HFF-Myc (cell line): ENCODE data around the gene ANKLE2.
A peak's percentile ranks its signal among the peaks of the same experiment; 100 is the strongest.

Source experiments
- DNase-seq: peaks from one replicate; pipeline ENCODE4 v3.0.0-alpha.2; 2011; ENCODE audit warnings: low read depth; ENCODE audit errors: extremely low read depth
- H3K4me3 ChIP-seq: replicated peaks from 2 replicates; pipeline ENCODE4 v1.5.1; 2011; ENCODE audit warnings: low read depth, mild to moderate bottlenecking, control low read depth, low read length
- TF ChIP-seq, protein P1 (sequence below): IDR thresholded peaks from 2 replicates; pipeline ENCODE4 v1.5.1; 2012; ENCODE audit warnings: mild to moderate bottlenecking, low read depth, low read length, control low read depth; ENCODE audit errors: missing control alignments

The ANKLE2 gene

DNA sequence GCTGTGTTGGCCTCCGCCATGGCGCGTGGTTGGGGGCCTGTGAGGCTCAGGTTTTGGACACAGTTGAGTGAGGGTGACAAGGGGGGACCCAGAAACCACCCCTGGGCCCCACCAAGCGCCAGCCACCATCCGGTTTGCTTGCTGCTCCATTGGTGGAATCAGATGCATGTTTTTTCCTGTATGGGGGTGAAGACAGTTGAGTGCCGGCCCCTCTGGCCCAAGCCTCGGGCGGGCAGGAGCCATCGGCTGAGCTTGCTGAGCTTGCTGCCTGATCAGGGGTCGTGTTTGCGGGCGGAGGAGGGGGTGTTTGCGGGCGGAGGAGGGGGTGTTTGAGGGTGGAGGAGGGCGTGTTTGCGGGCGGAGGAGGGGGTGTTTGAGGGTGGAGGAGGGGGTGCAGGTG is 44.6 kb downstream of the ANKLE2 start:
- TF ChIP-seq, protein P1, sequence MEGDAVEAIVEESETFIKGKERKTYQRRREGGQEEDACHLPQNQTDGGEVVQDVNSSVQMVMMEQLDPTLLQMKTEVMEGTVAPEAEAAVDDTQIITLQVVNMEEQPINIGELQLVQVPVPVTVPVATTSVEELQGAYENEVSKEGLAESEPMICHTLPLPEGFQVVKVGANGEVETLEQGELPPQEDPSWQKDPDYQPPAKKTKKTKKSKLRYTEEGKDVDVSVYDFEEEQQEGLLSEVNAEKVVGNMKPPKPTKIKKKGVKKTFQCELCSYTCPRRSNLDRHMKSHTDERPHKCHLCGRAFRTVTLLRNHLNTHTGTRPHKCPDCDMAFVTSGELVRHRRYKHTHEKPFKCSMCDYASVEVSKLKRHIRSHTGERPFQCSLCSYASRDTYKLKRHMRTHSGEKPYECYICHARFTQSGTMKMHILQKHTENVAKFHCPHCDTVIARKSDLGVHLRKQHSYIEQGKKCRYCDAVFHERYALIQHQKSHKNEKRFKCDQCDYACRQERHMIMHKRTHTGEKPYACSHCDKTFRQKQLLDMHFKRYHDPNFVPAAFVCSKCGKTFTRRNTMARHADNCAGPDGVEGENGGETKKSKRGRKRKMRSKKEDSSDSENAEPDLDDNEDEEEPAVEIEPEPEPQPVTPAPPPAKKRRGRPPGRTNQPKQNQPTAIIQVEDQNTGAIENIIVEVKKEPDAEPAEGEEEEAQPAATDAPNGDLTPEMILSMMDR, result no peak
- DNase-seq, result no peak
- no peak overlapping the region for H3K4me3 ChIP-seq

DNA sequence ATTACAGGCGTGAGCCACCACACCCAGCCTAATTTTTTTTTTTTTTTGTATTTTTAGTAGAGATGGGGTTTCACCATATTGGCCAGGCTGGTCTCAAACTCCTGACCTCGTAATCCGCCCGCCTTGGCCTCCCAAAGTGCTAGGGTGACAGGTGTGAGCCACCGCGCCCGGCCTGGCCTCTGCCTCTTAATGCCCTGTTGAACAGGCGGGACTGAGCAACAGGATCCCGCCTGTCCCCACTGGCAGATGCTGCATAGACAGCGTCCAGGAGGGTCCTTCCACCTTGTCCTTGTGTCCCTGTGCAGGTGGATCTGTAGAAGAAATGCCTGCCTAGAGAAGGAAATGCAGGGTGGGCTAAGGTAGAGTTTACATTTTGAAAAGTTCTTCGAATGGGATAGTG is 45.3 kb downstream of the ANKLE2 start:
- TF ChIP-seq, protein P1, result no peak
- H3K4me3 ChIP-seq, result no peak overlapping the region
- DNase-seq, result no peak

DNA sequence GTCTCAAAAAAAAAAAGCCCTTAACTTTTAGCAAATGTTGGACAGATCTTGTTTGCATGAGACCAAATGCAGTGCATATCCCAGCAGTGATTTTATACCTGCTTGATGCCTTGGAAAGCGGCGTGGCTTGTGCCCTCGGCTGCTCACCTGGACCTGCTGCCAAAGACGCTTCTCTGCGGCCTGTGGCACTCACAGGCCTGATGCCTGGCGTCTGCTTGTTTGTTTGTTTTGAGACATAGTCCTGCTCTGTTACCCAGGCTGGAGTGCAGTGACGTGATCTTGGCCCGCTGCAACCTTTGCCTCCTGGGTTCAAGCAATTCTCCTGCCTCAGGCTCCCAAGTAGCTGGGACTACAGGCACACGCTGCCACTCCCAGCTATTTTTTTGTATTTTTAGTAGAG is 45.8 kb downstream of the ANKLE2 start:
- H3K4me3 ChIP-seq, result no peak overlapping the region
- no peak for DNase-seq
- TF ChIP-seq, protein P1, result no peak

GRCh38 chr12:132713123-132713522 is 48.5 kb downstream of the ANKLE2 start:
- TF ChIP-seq, protein P1, result no peak
- DNase-seq, result no peak
- H3K4me3 ChIP-seq, result no peak overlapping the region

DNA sequence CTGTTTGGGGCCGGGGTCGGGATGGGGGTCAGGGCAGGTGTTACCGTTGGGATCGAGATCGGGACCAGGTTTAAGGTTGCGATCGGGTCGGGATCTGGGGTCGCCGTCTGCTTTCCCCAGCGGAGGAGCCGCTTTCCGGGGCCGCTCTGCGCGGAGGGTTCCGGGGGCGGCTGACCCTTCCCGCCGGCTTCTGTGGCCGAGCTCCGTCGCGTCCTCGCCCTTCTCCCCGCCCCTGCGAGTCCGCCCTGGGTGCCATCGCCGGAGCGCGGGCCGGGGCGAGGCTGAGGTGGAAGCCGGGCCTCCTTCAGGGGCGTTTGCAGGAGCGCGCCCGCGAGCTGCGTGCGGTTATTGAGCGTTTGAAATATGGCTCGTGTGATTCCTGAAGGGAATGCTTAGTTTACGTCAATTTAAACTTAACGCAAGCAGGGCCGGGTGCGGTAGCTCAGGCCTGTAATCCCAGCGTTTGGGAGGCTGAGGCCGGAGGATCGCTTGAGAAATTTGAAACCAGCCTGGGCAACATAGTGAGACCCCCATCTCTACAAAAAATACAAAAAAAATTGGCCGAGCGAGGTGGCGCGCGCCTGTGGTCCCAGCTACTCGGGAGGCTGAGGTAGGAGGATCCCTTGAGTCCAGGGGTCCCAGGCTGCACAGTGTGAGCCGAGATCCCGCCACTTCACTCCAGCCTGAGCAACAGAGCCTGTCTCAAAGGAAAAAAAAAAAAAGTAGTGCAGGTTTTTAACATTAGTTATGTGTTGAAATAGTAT is 50.4 kb downstream of the ANKLE2 start:
- no peak for DNase-seq
- TF ChIP-seq, protein P1, result no peak
- H3K4me3 ChIP-seq, result peak overlapping the region; percentile 90

- peak within 1 kb of the TSS; percentile 90 for H3K4me3 ChIP-seq
- peak; percentile 17 for DNase-seq
- TF ChIP-seq, protein P1, result no peak
Observed at GRCh38 chr12:132710405-132711079, 51.1 kb downstream of the ANKLE2 start, which contains the start of gene PGAM5. Gene PGAM5 (plus strand): TSS chr12:132710842. CDS start chr12:132710877, 35 bp downstream.

- DNase-seq, result no peak
- H3K4me3 ChIP-seq, result peak overlapping the region; percentile 90
- TF ChIP-seq, protein P1, result no peak
Observed at GRCh38 chr12:132710043-132710404, 51.6 kb downstream of the ANKLE2 start.
